Measurements from ENCODE around the gene CDKN2B. TPM values are rescaled to one million over a fixed set of nuclear protein-coding genes. Genes with fewer than 3 reads are reported as not detected.
"Not testable (repeated sequence)": the region's sequence is repeated elsewhere in the genome, so short reads cannot be mapped to it uniquely, and the experiment has no call there.

CDKN2B gene
- polyA plus RNA-seq, 1 donor from 2014 or later = 0.15 TPM

DNA sequence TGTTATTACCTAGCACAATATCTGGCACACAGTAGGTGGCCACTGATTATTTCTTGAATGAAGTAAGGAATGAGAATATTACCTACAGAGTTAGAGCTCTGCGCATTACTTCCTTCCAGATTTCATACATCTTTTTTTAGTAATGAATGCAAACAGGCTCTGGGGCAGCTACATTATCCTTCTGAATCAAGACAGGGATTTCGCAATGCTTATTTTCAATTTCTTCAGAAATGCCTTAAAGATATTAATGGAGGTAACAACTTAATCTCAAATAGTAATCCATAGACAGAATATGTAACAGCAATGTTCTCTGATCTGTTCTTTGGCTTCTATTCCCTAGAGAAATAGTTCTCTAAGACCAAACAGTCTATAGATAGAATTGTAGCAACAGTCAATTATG is 47.5 kb downstream of the CDKN2B start:
- no peaks in the 10 kb centered on the region for H3K36me3 ChIP-seq (ENCODE audit: insufficient read depth, low read length)
- H2AFZ ChIP-seq (ENCODE audit: low read depth, low read length) = no peak overlapping the region
- H3K4me3 ChIP-seq (ENCODE audit: low read length) = no peak overlapping the region
- H3K27me3 ChIP-seq (ENCODE audit: insufficient read depth, low read depth, low read length) = peaks cover 40% of the 10 kb centered on the region
- no peaks in the 10 kb centered on the region for H3F3A ChIP-seq (ENCODE audit: insufficient read depth, low read length, poor library complexity, severe bottlenecking)
- H3K9me3 ChIP-seq (ENCODE audit: low read length) = peaks cover 7% of the 10 kb centered on the region
- H3K9ac ChIP-seq (ENCODE audit: low read length) = no peak overlapping the region
- no peak overlapping the region for H3K4me2 ChIP-seq (ENCODE audit: low read length)
- no peak for TF ChIP-seq POLR2AphosphoS5 (IDR thresholded peaks at IDR 0.05)
- TF ChIP-seq EZH2 (IDR thresholded peaks at IDR 0.05; ENCODE audit: borderline replicate concordance, insufficient read depth, low read length, poor library complexity, severe bottlenecking) = no peak
- no peak for TF ChIP-seq EP300 (conservative IDR thresholded peaks at IDR 0.05; ENCODE audit: poor library complexity, severe bottlenecking)
- TF ChIP-seq MXI1 (conservative IDR thresholded peaks at IDR 0.05; ENCODE audit: poor library complexity, severe bottlenecking) = no peak
- TF ChIP-seq TAF1 (IDR thresholded peaks at IDR 0.05; ENCODE audit: low read depth) = no peak
- no peak for TF ChIP-seq RAD21 (conservative IDR thresholded peaks at IDR 0.05)
- no peak for TF ChIP-seq SMC3 (conservative IDR thresholded peaks at IDR 0.05; ENCODE audit: poor library complexity)
- TF ChIP-seq, protein P1, sequence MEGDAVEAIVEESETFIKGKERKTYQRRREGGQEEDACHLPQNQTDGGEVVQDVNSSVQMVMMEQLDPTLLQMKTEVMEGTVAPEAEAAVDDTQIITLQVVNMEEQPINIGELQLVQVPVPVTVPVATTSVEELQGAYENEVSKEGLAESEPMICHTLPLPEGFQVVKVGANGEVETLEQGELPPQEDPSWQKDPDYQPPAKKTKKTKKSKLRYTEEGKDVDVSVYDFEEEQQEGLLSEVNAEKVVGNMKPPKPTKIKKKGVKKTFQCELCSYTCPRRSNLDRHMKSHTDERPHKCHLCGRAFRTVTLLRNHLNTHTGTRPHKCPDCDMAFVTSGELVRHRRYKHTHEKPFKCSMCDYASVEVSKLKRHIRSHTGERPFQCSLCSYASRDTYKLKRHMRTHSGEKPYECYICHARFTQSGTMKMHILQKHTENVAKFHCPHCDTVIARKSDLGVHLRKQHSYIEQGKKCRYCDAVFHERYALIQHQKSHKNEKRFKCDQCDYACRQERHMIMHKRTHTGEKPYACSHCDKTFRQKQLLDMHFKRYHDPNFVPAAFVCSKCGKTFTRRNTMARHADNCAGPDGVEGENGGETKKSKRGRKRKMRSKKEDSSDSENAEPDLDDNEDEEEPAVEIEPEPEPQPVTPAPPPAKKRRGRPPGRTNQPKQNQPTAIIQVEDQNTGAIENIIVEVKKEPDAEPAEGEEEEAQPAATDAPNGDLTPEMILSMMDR (IDR thresholded peaks at IDR 0.05; ENCODE audit: poor library complexity, severe bottlenecking) = no peak
- TF ChIP-seq, protein P2, sequence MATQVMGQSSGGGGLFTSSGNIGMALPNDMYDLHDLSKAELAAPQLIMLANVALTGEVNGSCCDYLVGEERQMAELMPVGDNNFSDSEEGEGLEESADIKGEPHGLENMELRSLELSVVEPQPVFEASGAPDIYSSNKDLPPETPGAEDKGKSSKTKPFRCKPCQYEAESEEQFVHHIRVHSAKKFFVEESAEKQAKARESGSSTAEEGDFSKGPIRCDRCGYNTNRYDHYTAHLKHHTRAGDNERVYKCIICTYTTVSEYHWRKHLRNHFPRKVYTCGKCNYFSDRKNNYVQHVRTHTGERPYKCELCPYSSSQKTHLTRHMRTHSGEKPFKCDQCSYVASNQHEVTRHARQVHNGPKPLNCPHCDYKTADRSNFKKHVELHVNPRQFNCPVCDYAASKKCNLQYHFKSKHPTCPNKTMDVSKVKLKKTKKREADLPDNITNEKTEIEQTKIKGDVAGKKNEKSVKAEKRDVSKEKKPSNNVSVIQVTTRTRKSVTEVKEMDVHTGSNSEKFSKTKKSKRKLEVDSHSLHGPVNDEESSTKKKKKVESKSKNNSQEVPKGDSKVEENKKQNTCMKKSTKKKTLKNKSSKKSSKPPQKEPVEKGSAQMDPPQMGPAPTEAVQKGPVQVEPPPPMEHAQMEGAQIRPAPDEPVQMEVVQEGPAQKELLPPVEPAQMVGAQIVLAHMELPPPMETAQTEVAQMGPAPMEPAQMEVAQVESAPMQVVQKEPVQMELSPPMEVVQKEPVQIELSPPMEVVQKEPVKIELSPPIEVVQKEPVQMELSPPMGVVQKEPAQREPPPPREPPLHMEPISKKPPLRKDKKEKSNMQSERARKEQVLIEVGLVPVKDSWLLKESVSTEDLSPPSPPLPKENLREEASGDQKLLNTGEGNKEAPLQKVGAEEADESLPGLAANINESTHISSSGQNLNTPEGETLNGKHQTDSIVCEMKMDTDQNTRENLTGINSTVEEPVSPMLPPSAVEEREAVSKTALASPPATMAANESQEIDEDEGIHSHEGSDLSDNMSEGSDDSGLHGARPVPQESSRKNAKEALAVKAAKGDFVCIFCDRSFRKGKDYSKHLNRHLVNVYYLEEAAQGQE (IDR thresholded peaks at IDR 0.05; ENCODE audit: borderline replicate concordance) = no peak
- H3K9me2 ChIP-seq (ENCODE audit: insufficient read depth, low read length) = no peaks in the 10 kb centered on the region
- H3K27ac ChIP-seq (ENCODE audit: low read length) = no peak overlapping the region
- H3K79me2 ChIP-seq (replicated peaks; ENCODE audit: insufficient read depth, low read length) = no peaks in the 10 kb centered on the region
- H4K20me1 ChIP-seq (ENCODE audit: insufficient read depth) = no peaks in the 10 kb centered on the region

DNA sequence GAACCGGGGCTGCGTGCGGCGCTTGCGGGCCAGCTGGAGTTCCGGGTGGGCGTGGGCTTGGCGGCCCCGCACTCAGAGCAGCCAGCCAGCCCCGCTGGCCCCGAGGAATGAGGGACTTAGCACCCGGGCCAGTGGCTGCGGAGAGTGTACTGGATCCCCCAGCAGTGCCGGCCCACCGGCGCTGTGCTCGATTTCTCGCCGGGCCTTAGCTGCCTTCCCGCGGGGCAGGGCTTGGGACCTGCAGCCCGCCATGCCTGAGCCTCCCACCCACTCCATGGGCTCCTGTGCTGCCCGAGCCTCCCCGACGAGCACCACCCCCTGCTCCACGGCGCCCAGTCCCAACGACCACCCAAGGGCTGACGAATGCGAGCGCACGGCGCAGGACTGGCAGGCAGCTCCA is 49.8 kb downstream of the CDKN2B start:
- not testable (repeated sequence) for H2AFZ ChIP-seq (ENCODE audit: low read depth, low read length); H4K20me1 ChIP-seq (ENCODE audit: insufficient read depth); H3K9me3 ChIP-seq (ENCODE audit: low read length); H3K27ac ChIP-seq (ENCODE audit: low read length); H3F3A ChIP-seq (ENCODE audit: insufficient read depth, low read length, poor library complexity, severe bottlenecking); H3K36me3 ChIP-seq (ENCODE audit: insufficient read depth, low read length); H3K4me3 ChIP-seq (ENCODE audit: low read length); H3K9ac ChIP-seq (ENCODE audit: low read length); H3K9me2 ChIP-seq (ENCODE audit: insufficient read depth, low read length); H3K79me2 ChIP-seq (replicated peaks; ENCODE audit: insufficient read depth, low read length); H3K4me2 ChIP-seq (ENCODE audit: low read length)
- peaks cover 17% of the 10 kb centered on the region for H3K27me3 ChIP-seq (ENCODE audit: insufficient read depth, low read depth, low read length)

DNA sequence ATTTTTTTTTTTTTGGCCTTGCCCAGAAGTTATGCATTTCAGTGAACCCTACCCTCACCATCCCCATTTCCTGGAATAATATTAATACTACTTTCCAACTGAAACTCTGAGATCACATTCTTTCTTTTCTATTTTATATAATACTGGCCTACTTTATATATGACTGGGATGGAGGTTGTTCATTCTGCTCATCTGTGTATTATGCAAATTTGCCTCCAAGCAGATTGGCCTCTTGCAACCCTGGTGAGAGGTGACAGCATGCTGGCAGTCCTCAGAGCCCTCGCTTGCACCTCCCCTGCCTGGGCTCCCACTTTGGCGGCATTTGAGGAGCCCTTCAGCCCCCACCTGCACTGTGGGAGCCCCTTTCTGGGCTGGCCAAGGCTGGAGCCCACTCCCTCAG is 50.3 kb downstream of the CDKN2B start:
- H3K27me3 ChIP-seq (ENCODE audit: insufficient read depth, low read depth, low read length) = peaks cover 13% of the 10 kb centered on the region
- peaks cover 7% of the 10 kb centered on the region for H3K9me3 ChIP-seq (ENCODE audit: low read length)
- no peak overlapping the region for H3K9ac ChIP-seq (ENCODE audit: low read length)
- no peak overlapping the region for H3K4me2 ChIP-seq (ENCODE audit: low read length)
- no peaks in the 10 kb centered on the region for H3K36me3 ChIP-seq (ENCODE audit: insufficient read depth, low read length)
- H3K4me3 ChIP-seq (ENCODE audit: low read length) = no peak overlapping the region
- no peaks in the 10 kb centered on the region for H3K9me2 ChIP-seq (ENCODE audit: insufficient read depth, low read length)
- TF ChIP-seq TAF1 (IDR thresholded peaks at IDR 0.05; ENCODE audit: low read depth) = no peak
- TF ChIP-seq RAD21 (conservative IDR thresholded peaks at IDR 0.05) = no peak
- no peak for TF ChIP-seq MXI1 (conservative IDR thresholded peaks at IDR 0.05; ENCODE audit: poor library complexity, severe bottlenecking)
- no peak for TF ChIP-seq SMC3 (conservative IDR thresholded peaks at IDR 0.05; ENCODE audit: poor library complexity)
- TF ChIP-seq, protein P2 (IDR thresholded peaks at IDR 0.05; ENCODE audit: borderline replicate concordance) = no peak
- TF ChIP-seq EZH2 (IDR thresholded peaks at IDR 0.05; ENCODE audit: borderline replicate concordance, insufficient read depth, low read length, poor library complexity, severe bottlenecking) = no peak
- TF ChIP-seq, protein P1 (IDR thresholded peaks at IDR 0.05; ENCODE audit: poor library complexity, severe bottlenecking) = no peak
- TF ChIP-seq EP300 (conservative IDR thresholded peaks at IDR 0.05; ENCODE audit: poor library complexity, severe bottlenecking) = no peak
- no peak for TF ChIP-seq POLR2AphosphoS5 (IDR thresholded peaks at IDR 0.05)
- no peaks in the 10 kb centered on the region for H4K20me1 ChIP-seq (ENCODE audit: insufficient read depth)
- H2AFZ ChIP-seq (ENCODE audit: low read depth, low read length) = no peak overlapping the region
- H3F3A ChIP-seq (ENCODE audit: insufficient read depth, low read length, poor library complexity, severe bottlenecking) = no peaks in the 10 kb centered on the region
- no peaks in the 10 kb centered on the region for H3K79me2 ChIP-seq (replicated peaks; ENCODE audit: insufficient read depth, low read length)
- no peak overlapping the region for H3K27ac ChIP-seq (ENCODE audit: low read length)

All from neural cell (in vitro differentiated cells).